ENCODE measurements around the gene ZC3H4.
A peak's percentile ranks its signal among the peaks of the same experiment; 100 is the strongest.
"Not testable (repeated sequence)": the region's sequence is repeated elsewhere in the genome, so short reads cannot be mapped to it uniquely, and the experiment has no call there.

The ZC3H4 gene

DNA sequence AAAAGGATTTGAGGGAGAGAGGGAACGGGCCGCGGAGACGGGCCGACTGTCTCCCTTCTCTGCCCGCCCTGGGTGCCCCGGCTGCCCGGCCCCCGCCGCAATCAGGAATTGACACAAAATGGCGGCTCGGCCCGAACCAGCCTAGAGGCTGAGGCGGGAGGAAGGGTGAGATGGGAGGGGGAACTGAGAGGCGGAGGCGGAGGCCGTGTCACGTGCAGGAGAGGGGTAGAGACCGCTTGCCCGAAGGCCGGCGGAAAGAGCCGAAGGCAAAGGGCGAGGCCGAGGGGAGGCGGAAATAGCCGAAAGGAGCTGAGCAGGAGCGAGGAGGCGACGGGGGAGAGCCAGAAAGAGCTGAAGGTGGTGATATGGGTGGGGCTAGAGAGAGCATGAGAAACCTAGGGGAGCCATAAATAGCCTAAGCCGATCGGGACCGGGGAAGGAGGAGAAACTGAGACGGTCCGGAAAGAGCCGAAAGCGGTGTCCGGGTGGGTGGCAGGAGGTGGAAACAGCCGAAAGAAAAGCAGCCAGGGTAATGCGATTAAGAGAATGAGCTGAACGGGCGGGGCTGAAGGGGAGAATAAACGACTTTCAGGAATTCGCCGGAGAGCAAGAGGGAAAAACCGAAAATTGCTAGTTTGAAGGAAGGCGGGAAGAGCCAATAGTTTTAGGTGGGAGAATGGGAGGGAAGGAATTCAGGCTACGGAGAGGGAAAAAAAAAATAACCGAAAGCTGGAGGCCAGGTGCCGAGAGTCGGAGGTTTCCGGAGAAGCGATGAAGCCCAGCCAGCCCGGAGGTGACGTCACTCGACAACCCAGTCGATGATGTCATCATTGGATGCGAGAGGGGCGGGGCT is at the start of gene ZC3H4:
TSS of gene ZC3H4 (minus strand) at position 780 of the 853 bp plus-strand sequence. CDS start 1,192 bp downstream, outside the sequence.
- DNase-seq (ENCODE audit: low spot score), result peak; percentile 87

DNA sequence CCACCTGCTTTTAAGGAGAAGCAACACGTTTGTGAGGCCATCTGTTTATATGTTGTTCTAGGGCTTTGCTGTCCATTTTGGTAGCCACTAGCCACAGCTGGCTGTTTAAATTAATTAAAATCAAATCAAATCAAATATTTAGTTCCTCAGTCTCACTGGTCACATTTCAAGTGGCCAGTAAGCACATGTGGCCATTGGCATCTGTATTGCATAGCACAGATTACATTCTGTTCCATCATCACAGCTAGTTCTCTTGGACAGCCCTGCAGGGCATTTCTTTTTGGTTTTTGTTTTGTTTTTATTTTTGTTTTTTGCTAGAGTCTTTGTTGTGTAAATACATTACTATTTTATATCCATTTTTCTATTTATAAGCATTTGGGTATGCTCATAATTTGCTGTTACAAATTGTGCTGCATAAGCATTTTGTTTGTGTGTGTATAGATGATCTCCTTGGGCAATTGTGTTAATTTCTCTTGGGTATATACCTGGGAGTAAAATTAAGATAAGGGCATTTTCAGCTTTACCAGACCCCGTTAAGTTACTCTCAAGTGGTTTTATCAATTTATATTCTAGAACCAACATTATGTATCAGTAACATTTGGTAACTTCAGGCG is 48.4 kb upstream of the ZC3H4 start:
- no peak for DNase-seq (ENCODE audit: low spot score)

- no peak for DNase-seq (ENCODE audit: low spot score)
Observed at GRCh38 chr19:47158879-47159503, 45.4 kb upstream of the ZC3H4 start.

DNA sequence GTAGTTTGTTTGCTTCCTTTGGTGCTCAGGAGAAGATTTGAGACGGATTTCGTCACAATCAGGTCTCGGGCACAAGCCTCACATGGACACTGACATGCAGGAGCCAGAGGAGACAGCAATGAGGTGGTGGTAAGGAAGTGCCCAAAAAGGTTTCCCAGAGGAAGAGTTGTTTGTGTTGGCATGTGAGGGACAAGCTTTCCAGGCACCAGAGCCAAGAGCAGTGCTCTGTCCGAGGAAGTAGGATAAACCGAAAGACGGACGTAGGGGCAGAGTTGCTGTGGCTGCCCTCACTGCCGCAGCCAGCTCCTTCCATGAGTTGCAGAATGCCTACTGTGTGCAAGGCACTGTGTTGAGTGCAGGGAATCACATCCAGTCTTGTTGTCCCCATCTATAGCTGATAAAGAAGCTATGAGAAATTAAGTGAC is 44.8 kb upstream of the ZC3H4 start:
- no peak for DNase-seq (ENCODE audit: low spot score)

DNA sequence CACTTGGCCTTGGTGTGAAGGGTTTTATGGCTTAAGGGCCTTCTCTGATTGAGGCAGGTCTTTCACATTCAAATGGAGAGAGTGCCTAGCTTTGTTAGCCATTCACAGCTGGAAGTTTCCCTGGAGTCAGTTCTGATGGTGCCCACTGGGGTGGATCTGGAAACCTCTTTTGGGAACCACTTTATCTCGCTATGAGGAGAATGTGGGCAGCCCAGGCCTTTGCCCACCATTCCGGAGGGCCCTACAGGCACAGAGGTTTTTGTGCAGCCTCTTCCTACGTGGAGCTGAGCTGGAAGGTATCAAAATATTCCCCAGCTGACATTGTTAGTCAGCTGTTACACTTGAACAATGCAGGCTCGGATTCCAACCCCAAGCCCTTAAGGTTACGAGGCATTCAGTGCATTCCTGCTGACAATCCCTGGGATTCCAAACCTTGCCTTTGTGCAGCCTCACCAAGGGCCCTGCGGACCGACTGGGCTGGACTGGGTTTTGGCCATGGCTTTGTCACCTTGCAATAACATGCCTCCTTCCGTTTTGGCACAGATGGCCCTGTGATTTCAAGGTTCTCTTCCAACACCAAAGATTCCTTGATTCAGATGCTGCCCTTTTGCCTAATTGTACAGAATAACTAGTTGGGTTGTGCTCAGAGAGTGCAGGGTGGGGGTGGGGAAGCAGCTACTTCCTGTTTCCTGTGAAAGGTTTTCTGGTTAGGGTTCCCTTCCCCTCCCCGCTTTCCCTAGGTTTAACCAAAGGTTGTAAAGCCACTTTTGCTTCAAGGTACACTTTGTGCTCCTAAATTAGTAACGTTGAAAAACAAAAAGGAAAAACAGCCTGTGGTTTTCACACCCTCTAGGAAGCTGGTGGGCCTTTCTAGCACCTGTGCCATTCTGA is 44.1 kb upstream of the ZC3H4 start:
- DNase-seq (ENCODE audit: low spot score), result no peak

GRCh38 chr19:47156861-47157430 is 43.4 kb upstream of the ZC3H4 start:
- DNase-seq (ENCODE audit: low spot score), result no peak

- DNase-seq (ENCODE audit: low spot score), result no peak
Observed at GRCh38 chr19:47155148-47155547, 41.6 kb upstream of the ZC3H4 start.

DNA sequence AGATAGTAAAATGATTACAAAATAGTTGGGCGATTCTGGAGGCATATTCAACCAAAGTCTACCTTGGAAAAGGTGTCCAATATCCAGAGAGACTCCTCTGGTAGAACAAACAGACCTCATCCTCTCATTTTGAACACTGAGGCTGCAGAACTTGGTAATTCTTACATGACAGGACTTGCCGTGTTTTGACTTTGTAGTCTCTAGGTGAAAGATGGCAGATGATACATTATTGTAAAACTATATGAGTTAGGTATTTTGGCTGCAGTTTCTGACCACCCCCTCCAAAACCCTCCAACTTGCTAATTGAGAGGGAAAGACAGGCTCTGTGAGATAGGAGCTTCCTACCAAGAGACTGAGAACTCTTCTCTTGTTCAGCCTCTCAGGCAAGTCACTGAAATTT is 39.7 kb upstream of the ZC3H4 start:
- DNase-seq (ENCODE audit: low spot score), result no peak

- no peak for DNase-seq (ENCODE audit: low spot score)
Observed at GRCh38 chr19:47152632-47153031, 39.1 kb upstream of the ZC3H4 start.

- no peak for DNase-seq (ENCODE audit: low spot score)
Observed at GRCh38 chr19:47152205-47152604, 38.6 kb upstream of the ZC3H4 start.

DNA sequence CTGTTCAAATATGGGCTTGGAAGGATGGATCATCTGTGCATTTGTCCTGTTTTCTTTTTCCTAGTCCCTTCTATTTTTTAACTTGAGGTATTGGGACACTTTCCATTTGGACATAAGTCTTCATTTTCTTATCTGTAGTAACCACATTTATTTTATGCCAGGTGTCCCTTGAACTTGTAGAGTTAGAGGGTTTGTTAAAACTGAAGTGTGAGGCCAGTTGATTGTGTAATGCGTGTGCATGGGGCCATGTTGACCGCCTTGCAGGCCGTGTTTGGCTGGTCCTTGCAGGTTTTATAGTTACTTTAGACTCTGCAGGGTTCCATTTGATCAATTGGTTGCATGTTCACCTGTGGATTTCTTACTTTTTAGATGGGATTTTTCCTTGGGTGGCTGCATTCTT is 38.1 kb upstream of the ZC3H4 start:
- DNase-seq (ENCODE audit: low spot score), result no peak

DNA sequence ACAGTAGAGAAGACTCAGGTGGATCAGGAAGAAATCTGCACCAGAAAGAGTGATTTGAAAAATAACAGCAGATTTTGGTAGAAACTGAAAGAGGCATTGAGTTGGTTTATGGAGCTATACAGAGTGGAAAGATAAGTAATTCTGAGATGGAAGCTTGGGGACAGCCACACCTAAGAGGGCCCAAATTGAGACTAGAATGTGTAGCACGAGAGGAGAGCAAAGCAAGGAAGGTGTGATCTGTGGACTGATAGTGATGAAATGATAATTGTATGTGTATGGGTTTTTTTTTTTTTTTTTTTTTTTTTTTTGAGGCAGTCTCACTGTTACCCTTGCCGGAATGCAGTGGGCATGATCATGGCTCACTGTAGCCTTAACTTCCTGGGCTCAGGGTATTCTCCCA is 33.3 kb upstream of the ZC3H4 start:
- no peak for DNase-seq (ENCODE audit: low spot score)

DNA sequence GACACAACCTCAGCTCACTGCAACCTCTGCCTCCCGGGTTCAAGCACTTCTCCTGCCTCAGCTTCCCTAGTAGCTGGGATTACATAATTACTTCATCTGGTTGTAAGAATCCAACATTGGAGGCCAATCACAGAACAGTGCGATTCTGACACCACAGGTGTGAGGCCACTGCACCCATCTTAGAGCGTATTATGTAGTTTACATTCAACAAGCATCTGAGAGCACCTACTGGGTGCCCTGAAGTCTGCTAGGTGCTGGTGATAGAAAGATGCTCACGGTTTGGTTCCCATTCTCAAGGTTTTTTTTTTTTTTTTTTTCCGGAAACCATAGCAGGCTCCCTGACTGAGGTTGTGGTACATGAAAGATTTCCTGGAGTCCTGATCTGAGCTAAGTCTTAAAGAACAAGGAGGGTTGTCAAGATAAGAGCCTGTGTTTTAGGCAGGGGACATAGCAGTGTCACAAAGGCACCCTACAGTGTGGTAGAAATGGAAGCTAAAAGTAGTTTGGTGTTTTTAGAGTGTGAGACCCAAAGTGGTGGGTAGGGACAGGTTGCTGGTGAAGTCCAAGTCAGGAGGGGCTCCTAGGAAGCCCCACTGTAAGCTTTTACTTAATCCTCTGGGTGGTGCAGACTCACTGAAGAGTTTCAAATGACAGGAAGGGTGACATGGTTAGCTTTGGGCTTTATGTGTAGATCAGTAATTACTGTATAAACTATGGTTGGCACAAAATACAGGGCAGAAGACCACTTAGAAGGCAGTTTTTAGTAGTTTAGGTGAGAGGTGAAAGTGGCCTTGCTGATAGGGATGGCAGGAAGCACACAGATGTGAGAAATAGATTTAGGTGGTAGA is 32.3 kb upstream of the ZC3H4 start:
- no peak for DNase-seq (ENCODE audit: low spot score)

- no peak for DNase-seq (ENCODE audit: low spot score)
Observed at GRCh38 chr19:47144630-47145029, 31.1 kb upstream of the ZC3H4 start.

DNA sequence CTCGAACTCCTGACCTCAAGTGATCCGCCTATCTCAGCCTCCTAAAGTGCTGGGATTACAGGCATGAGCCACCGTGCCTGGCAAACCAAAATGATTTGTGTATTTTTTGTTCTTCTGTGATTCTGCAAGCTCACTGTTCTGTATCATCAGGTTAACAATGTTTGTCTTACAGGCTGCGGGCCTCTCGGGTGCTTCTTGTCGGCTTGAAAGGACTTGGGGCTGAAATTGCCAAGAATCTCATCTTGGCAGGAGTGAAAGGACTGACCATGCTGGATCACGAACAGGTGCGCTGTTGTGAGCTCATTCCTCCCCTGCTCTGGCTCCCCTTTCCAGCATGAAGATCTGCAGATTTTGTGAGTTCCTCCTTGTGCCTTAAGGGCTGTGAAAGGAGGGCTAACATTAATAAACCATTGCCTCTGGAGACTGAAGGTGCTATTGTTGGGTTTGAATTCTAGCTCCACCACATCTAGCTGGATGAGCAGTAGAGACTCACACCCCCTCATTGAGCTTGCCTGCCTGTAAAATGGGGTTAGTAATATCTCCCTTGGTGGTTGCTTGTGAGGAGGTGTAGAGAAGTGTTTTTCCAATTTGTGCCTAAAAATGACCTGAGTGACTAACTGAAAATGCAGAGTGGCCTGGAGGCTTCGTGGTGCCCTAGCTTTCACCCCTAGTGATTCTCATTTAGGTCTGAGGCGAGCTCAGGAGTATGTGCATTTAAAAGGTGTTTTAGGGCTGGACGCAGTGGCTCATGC is 29.9 kb upstream of the ZC3H4 start:
- no peak for DNase-seq (ENCODE audit: low spot score)

- no peak for DNase-seq (ENCODE audit: low spot score)
Observed at GRCh38 chr19:47142779-47143178, 29.2 kb upstream of the ZC3H4 start.

DNA sequence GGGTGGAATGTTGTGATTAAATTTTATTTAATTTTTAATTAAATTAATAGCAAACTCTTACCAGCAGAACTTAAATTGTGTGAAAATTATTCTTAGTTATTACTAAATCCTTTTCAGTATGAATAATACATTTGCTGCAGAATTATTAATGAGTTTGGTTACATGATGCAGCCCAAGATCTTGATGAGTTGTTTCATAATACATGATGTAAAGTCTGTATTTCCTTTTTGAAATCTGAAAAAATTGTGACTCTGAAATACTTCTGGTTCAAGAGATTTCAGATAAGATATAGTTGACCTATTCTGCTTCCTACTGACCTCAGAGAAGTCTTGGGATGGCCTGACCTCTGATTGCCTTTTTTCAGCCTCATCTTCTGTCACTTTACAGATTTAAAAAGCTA is 28.1 kb upstream of the ZC3H4 start:
- DNase-seq (ENCODE audit: low spot score), result no peak

GRCh38 chr19:47141252-47141651 is 27.7 kb upstream of the ZC3H4 start:
- not testable (repeated sequence) for DNase-seq (ENCODE audit: low spot score)

- no peak for DNase-seq (ENCODE audit: low spot score)
Observed at GRCh38 chr19:47135156-47135555, 21.6 kb upstream of the ZC3H4 start.

- no peak for DNase-seq (ENCODE audit: low spot score)
Observed at GRCh38 chr19:47134545-47134944, 21.0 kb upstream of the ZC3H4 start.
